H1 (cell line): Measurements from ENCODE around the gene CPED1. TPM values are rescaled to one million over a fixed set of nuclear protein-coding genes. Genes with fewer than 3 reads are reported as not detected.
"Not testable (repeated sequence)": the region's sequence is repeated elsewhere in the genome, so short reads cannot be mapped to it uniquely, and the experiment has no call there.

Experiments used
- CTCF ChIA-PET: fragments of 300-600 bp; sonication (Branson Sonifier 250); formaldehyde crosslinking; loops from one replicate; lab custom pipeline; 2021; ENCODE audit not compliant: partially characterized antibody; lab: Charles Lee
- POLR2A ChIA-PET: fragments of 300-600 bp; sonication (Branson Sonifier 250); formaldehyde crosslinking; loops from one replicate; lab custom pipeline; 2021; ENCODE audit warnings: inconsistent platforms; ENCODE audit not compliant: partially characterized antibody; lab: Charles Lee
- DNase-seq, 2 experiments: peaks; one replicate each; pipeline versions ENCODE4 v3.0.0 to v3.0.0-alpha.2; 2010 to 2022; ENCODE audit warnings: low spot score in 2 of 2, low read depth in 1 of 2, mixed read lengths in 1 of 2
- FAIRE-seq: peaks from 2 replicates; lab custom pipeline; 2011; peaks lifted over from hg19 to GRCh38; lab: Jason Lieb, UNC
- H2AFZ ChIP-seq: 2 replicates; pipeline ENCODE4 v1.8.1; 2012; ENCODE audit warnings: low read length, inconsistent platforms
- H2AK5ac ChIP-seq: 2 replicates; pipeline ENCODE4 v1.6.1; 2013; ENCODE audit warnings: low read depth, low read length
- H2BK120ac ChIP-seq: replicated peaks from 2 replicates; pipeline ENCODE3; 2013; ENCODE audit warnings: low read depth, low read length, inconsistent platforms
- H2BK12ac ChIP-seq: 2 replicates; pipeline ENCODE4 v1.6.1; 2013; ENCODE audit warnings: low read depth, low read length
- H2BK15ac ChIP-seq: 2 replicates; pipeline ENCODE4 v1.6.1; 2013; ENCODE audit warnings: low read length
- H2BK20ac ChIP-seq: 2 replicates; pipeline ENCODE4 v1.6.1; 2013; ENCODE audit warnings: low read length
- H2BK5ac ChIP-seq: 2 replicates; pipeline ENCODE4 v1.6.1; 2013; ENCODE audit warnings: low read depth, low read length
- H3K14ac ChIP-seq: 2 replicates; pipeline ENCODE4 v1.6.1; 2013; ENCODE audit warnings: inconsistent platforms; ENCODE audit not compliant: insufficient read length
- H3K18ac ChIP-seq: 2 replicates; pipeline ENCODE4 v1.6.1; 2013; ENCODE audit warnings: low read length; ENCODE audit errors: extremely low read depth
- H3K23ac ChIP-seq: 2 replicates; pipeline ENCODE4 v1.6.1; 2013; ENCODE audit warnings: inconsistent platforms; ENCODE audit not compliant: insufficient read length
- H3K23me2 ChIP-seq: 2 replicates; pipeline ENCODE4 v1.6.1; 2013; ENCODE audit warnings: low read depth, low read length
- H3K27ac ChIP-seq: 2 replicates; pipeline ENCODE4 v1.6.1; 2011; ENCODE audit warnings: low read depth, low read length, inconsistent platforms
- H3K27me3 ChIP-seq, 4 experiments: replicated peaks in 1 of 4; 1 replicate in 1 of 4; 2 replicates in 3 of 4; pipeline versions ENCODE4 v1.6.1 to v1.8.1; 2011 to 2013; ENCODE audit warnings: low read length in 3 of 4, mild to moderate bottlenecking in 3 of 4, inconsistent platforms in 2 of 4, mixed read lengths in 2 of 4, moderate library complexity in 1 of 4; ENCODE audit not compliant: control insufficient read depth in 3 of 4, insufficient read depth in 3 of 4; ENCODE audit errors: extremely low read depth in 1 of 4
- H3K36me3 ChIP-seq, 4 experiments: 2 replicates each; pipeline versions ENCODE4 v1.6.1 to v1.8.1; 2011 to 2013; ENCODE audit warnings: mild to moderate bottlenecking in 4 of 4, low read length in 3 of 4, moderate library complexity in 2 of 4, control low read depth in 1 of 4, inconsistent platforms in 1 of 4; ENCODE audit not compliant: insufficient read depth in 4 of 4, control insufficient read depth in 2 of 4
- H3K4ac ChIP-seq: replicated peaks from 2 replicates; pipeline ENCODE3; 2013; ENCODE audit warnings: low read length, low read depth, mixed read lengths, inconsistent platforms; ENCODE audit not compliant: insufficient read length
- H3K4me1 ChIP-seq, 4 experiments: replicated peaks in 1 of 4; 1 replicate in 1 of 4; 2 replicates in 3 of 4; pipeline versions ENCODE4 v1.6.1 to v1.8.1; 2011 to 2013; ENCODE audit warnings: low read length in 3 of 4, inconsistent platforms in 2 of 4, mixed read lengths in 1 of 4; ENCODE audit not compliant: insufficient read depth in 4 of 4, control insufficient read depth in 3 of 4
- H3K4me2 ChIP-seq, 2 experiments: 2 replicates each; pipeline versions ENCODE4 v1.6.1 to v1.8.1; 2011 to 2013; ENCODE audit warnings: low read depth in 2 of 2, low read length in 2 of 2, control low read depth in 1 of 2, inconsistent platforms in 1 of 2, mild to moderate bottlenecking in 1 of 2; ENCODE audit not compliant: insufficient read depth in 1 of 2
- H3K4me3 ChIP-seq, 4 experiments: fragments of 200-600, 300-600 bp in 1 of 4; sonication (generic), shearing (Covaris generic), sonication (Bioruptor Twin) in 1 of 4; 2 replicates each; pipeline versions ENCODE4 v1.5.1 to v1.8.1; 2011 to 2016; ENCODE audit warnings: low read length in 4 of 4, low read depth in 3 of 4, control low read depth in 2 of 4, inconsistent platforms in 2 of 4, mild to moderate bottlenecking in 2 of 4, mixed read lengths in 1 of 4, moderate library complexity in 1 of 4; ENCODE audit not compliant: insufficient read depth in 2 of 4; ENCODE audit errors: extremely low read depth in 1 of 4
- H3K56ac ChIP-seq: replicated peaks from 2 replicates; pipeline ENCODE3; 2013; ENCODE audit warnings: low read depth, mild to moderate bottlenecking, mixed read lengths, low read length, inconsistent platforms; ENCODE audit not compliant: insufficient read length
- H3K79me1 ChIP-seq: 2 replicates; pipeline ENCODE4 v1.6.1; 2013; ENCODE audit warnings: low read depth, low read length, control low read depth
- H3K79me2 ChIP-seq, 2 experiments: 2 replicates each; pipeline versions ENCODE4 v1.6.1 to v1.8.1; 2012 to 2013; ENCODE audit warnings: low read length in 2 of 2, mild to moderate bottlenecking in 2 of 2, inconsistent platforms in 1 of 2; ENCODE audit not compliant: insufficient read depth in 2 of 2, control insufficient read depth in 1 of 2
- H3K9ac ChIP-seq, 4 experiments: replicated peaks in 1 of 4; 1 replicate in 1 of 4; 2 replicates in 3 of 4; pipeline versions ENCODE4 v1.6.1 to v1.8.1; 2011 to 2013; ENCODE audit warnings: low read depth in 3 of 4, low read length in 3 of 4, control low read depth in 2 of 4, mild to moderate bottlenecking in 2 of 4, moderate library complexity in 2 of 4, inconsistent platforms in 1 of 4; ENCODE audit errors: extremely low read depth in 1 of 4
- H3K9me3 ChIP-seq, 2 experiments: 2 replicates each; pipeline versions ENCODE4 v1.6.1 to v1.8.1; 2012 to 2013; ENCODE audit warnings: mild to moderate bottlenecking in 2 of 2, moderate library complexity in 2 of 2, control low read depth in 1 of 2, inconsistent platforms in 1 of 2, low read depth in 1 of 2, low read length in 1 of 2, mixed read lengths in 1 of 2; ENCODE audit not compliant: insufficient read depth in 2 of 2
- H4K20me1 ChIP-seq, 2 experiments: replicated peaks in 1 of 2; 2 replicates each; pipeline versions ENCODE3 to v1.8.1; 2011 to 2013; ENCODE audit warnings: inconsistent platforms in 2 of 2, low read length in 2 of 2, mild to moderate bottlenecking in 1 of 2; ENCODE audit not compliant: insufficient read depth in 2 of 2, control insufficient read depth in 1 of 2
- H4K5ac ChIP-seq: 2 replicates; pipeline ENCODE4 v1.6.1; 2013; ENCODE audit warnings: low read length, low read depth, mixed read lengths, inconsistent platforms; ENCODE audit not compliant: insufficient read length
- H4K8ac ChIP-seq: 2 replicates; pipeline ENCODE4 v1.8.0; 2013; ENCODE audit warnings: mild to moderate bottlenecking, moderate library complexity, low read length, inconsistent platforms; ENCODE audit not compliant: insufficient read depth; ENCODE audit errors: extremely low read depth
- H4K91ac ChIP-seq: replicated peaks from 2 replicates; pipeline ENCODE3; 2013; ENCODE audit warnings: low read length, mixed read lengths, inconsistent platforms; ENCODE audit not compliant: insufficient read length
- WGBS, 2 experiments: shearing (Covaris generic) in 1 of 2; methylation state at CpG; one replicate each; pipeline versions ENCODE4 v1.1.6 to v1.1.7; 2013 to 2015; ENCODE audit warnings: low lambda C conversion rate in 2 of 2, mixed read lengths in 2 of 2, inconsistent platforms in 1 of 2, low coverage in 1 of 2, missing lambda C conversion rate in 1 of 2; ENCODE audit not compliant: insufficient replicate concordance in 2 of 2, insufficient coverage in 1 of 2, insufficient read length in 1 of 2; ENCODE audit errors: extremely low coverage in 1 of 2, missing lambda C conversion rate in 1 of 2; 5-methylcytosine and 5-hydroxymethylcytosine counted together
- polyA plus RNA-seq, 7 experiments: library from polyadenylated mRNA; depleted of rRNA in 3 of 7; stranded (reverse) in 5 of 7; unstranded in 2 of 7; fragments of >200 nt in 5 of 7; fragments of 200-250 nt in 2 of 7; gene quantifications; 1 replicate in 5 of 7; 2 replicates in 1 of 7; 4 replicates in 1 of 7; pipeline versions ENCODE4 v1.2.1 to v1.2.3, GENCODE V29; 2011 to 2013; ENCODE audit warnings: missing spikeins in 2 of 7, mixed read lengths in 2 of 7
- total RNA-seq: library from RNA; stranded (reverse); fragmentation: NEBNext Ultra II Directional; extraction: Animal tissue kit (Norgen Biotek cat#: 25700); gene quantifications from 2 replicates; pipeline ENCODE4 v1.2.1, GENCODE V29; 2021

CPED1 gene
- total and polyA plus RNA-seq, 2 of the 8 experiments (the other 6 are each of a cell fraction or from before 2014, with no cell fraction given), result 0.08 to 0.39 TPM

- H3K23me2 ChIP-seq, result not testable (repeated sequence)
These were observed 16.5 kb downstream of the CPED1 start for GRCh38 chr7:121005058-121005457.

More at GRCh38 chr7:121005058-121005457, 16.5 kb downstream of the CPED1 start:
- H3K4me2 ChIP-seq, H2BK12ac ChIP-seq, H2BK20ac ChIP-seq, H3K36me3 ChIP-seq, H3K9ac ChIP-seq, POLR2A ChIA-PET, FAIRE-seq, H3K4me3 ChIP-seq, H2BK5ac ChIP-seq, DNase-seq, H3K27me3 ChIP-seq, H2BK15ac ChIP-seq, H4K91ac ChIP-seq, H3K27ac ChIP-seq, H3K23ac ChIP-seq, H3K18ac ChIP-seq, H3K14ac ChIP-seq, H3K4ac ChIP-seq, H3K79me2 ChIP-seq, H4K8ac ChIP-seq, H2AFZ ChIP-seq, H2AK5ac ChIP-seq, H3K4me1 ChIP-seq, H4K5ac ChIP-seq, H3K56ac ChIP-seq, CTCF ChIA-PET, H2BK120ac ChIP-seq, H3K79me1 ChIP-seq, H3K9me3 ChIP-seq, H4K20me1 ChIP-seq: not testable (repeated sequence)
- 92% methylated on average over 4 of the region's 4 CpGs; no CpG with 5 or more reads in 1 of the 2 experiments for WGBS, 2 experiments
